WTC11 (cell line): ENCODE data around the gene GIT1. TPM values are rescaled to one million over a fixed set of nuclear protein-coding genes. Genes with fewer than 3 reads are reported as not detected.

Experiments used
- ATAC-seq: fragments of 200-7000 bp; cut with Tn5 transposase; 2 replicates; pipeline ENCODE4 v1.10.0; 2021; ENCODE audit warnings: mild to moderate bottlenecking, moderate library complexity
- CTCF ChIA-PET: fragments of 300-600 bp; sonication (Branson Sonifier 250); formaldehyde crosslinking; loops from one replicate; lab custom pipeline; 2021; ENCODE audit warnings: antibody characterized with exemption; lab: Charles Lee
- POLR2A ChIA-PET: fragments of 350-600 bp; sonication (Branson Sonifier 250); formaldehyde crosslinking; loops from one replicate; lab custom pipeline; 2021; ENCODE audit warnings: antibody characterized with exemption; lab: Charles Lee
- DNase-seq: peaks from one replicate; pipeline ENCODE4 v3.0.0; 2021; ENCODE audit warnings: low spot score
- H3K27ac Mint-ChIP-seq: 2 replicates; pipeline ENCODE4 v1.8.0; 2021; ENCODE audit warnings: mixed read lengths
- H3K27me3 Mint-ChIP-seq: 2 replicates; pipeline ENCODE4 v1.8.0; 2021; ENCODE audit warnings: low read depth, mild to moderate bottlenecking, moderate library complexity, mixed read lengths
- H3K36me3 Mint-ChIP-seq: 2 replicates; pipeline ENCODE4 v1.8.0; 2021; ENCODE audit warnings: mixed read lengths
- H3K4me1 Mint-ChIP-seq: 2 replicates; pipeline ENCODE4 v1.8.0; 2022; ENCODE audit warnings: mixed read lengths
- H3K4me3 Mint-ChIP-seq: 2 replicates; pipeline ENCODE4 v1.8.0; 2021; ENCODE audit warnings: mild to moderate bottlenecking, moderate library complexity, mixed read lengths
- H3K9me3 Mint-ChIP-seq: 2 replicates; pipeline ENCODE4 v1.8.0; 2021; ENCODE audit warnings: mixed read lengths
- ATF1 ChIP-seq: sonication (generic); formaldehyde crosslinking; IDR thresholded peaks from 2 replicates; pipeline ENCODE4 v1.8.1; 2023; ENCODE audit warnings: mild to moderate bottlenecking, moderate library complexity, missing genetic modification reagents
- ATF6 ChIP-seq: sonication (generic); formaldehyde crosslinking; IDR thresholded peaks from 2 replicates; pipeline ENCODE4 v1.8.1; 2023; ENCODE audit warnings: mild to moderate bottlenecking, missing genetic modification reagents
- ERG ChIP-seq: fragments of 250-450 bp; sonication (Bioruptor Pico); IDR thresholded peaks from 2 replicates; pipeline ENCODE4 v1.8.0; 2021; ENCODE audit warnings: mild to moderate bottlenecking
- ESRRA ChIP-seq: sonication (generic); formaldehyde crosslinking; IDR thresholded peaks from 2 replicates; pipeline ENCODE4 v1.8.1; 2022; ENCODE audit warnings: mild to moderate bottlenecking, missing genetic modification reagents, borderline replicate concordance
- FOXJ3 ChIP-seq: sonication (generic); formaldehyde crosslinking; IDR thresholded peaks from 2 replicates; pipeline ENCODE4 v1.9.0; 2021; ENCODE audit warnings: missing genetic modification reagents, mild to moderate bottlenecking, borderline replicate concordance
- NFE2L1 ChIP-seq: sonication (generic); formaldehyde crosslinking; IDR thresholded peaks from 2 replicates; pipeline ENCODE4 v1.8.1; 2023; ENCODE audit warnings: missing genetic modification reagents
- NFYB ChIP-seq: sonication (generic); formaldehyde crosslinking; conservative IDR thresholded peaks from 2 replicates; pipeline ENCODE4 v1.8.0; 2022; ENCODE audit warnings: low read depth, missing genetic modification reagents
- NR1H2 ChIP-seq: sonication (generic); formaldehyde crosslinking; IDR thresholded peaks from 2 replicates; pipeline ENCODE4 v1.9.0; 2021; ENCODE audit warnings: mild to moderate bottlenecking, moderate library complexity, missing genetic modification reagents
- OVOL2 ChIP-seq: fragments of 250-450 bp; sonication (Bioruptor Pico); IDR thresholded peaks from 2 replicates; pipeline ENCODE4 v1.9.0; 2021; ENCODE audit warnings: mild to moderate bottlenecking, borderline replicate concordance
- RORB ChIP-seq: fragments of 250-450 bp; sonication (Bioruptor Pico); IDR thresholded peaks from 2 replicates; pipeline ENCODE4 v1.9.0; 2021; ENCODE audit warnings: mild to moderate bottlenecking
- TCF7 ChIP-seq: sonication (generic); formaldehyde crosslinking; IDR thresholded peaks from 2 replicates; pipeline ENCODE4 v1.8.0; 2022; ENCODE audit warnings: mild to moderate bottlenecking, low read depth, missing genetic modification reagents, moderate library complexity
- TEAD1 ChIP-seq: sonication (generic); formaldehyde crosslinking; IDR thresholded peaks from 2 replicates; pipeline ENCODE4 v1.8.0; 2022; ENCODE audit warnings: mild to moderate bottlenecking, missing genetic modification reagents
- ZNF232 ChIP-seq: sonication (generic); formaldehyde crosslinking; IDR thresholded peaks from 2 replicates; pipeline ENCODE4 v1.8.0; 2022; ENCODE audit warnings: mild to moderate bottlenecking, missing genetic modification reagents
- ZNF281 ChIP-seq: sonication (generic); formaldehyde crosslinking; IDR thresholded peaks from 2 replicates; pipeline ENCODE4 v1.8.0; 2023; ENCODE audit warnings: mild to moderate bottlenecking, missing genetic modification reagents
- ZNF396 ChIP-seq: fragments of 250-450 bp; sonication (Bioruptor Pico); IDR thresholded peaks from 2 replicates; pipeline ENCODE4 v1.8.0; 2021; ENCODE audit warnings: mild to moderate bottlenecking, moderate library complexity, borderline replicate concordance
- ZNF671 ChIP-seq: fragments of 250-450 bp; sonication (Bioruptor Pico); IDR thresholded peaks from 2 replicates; pipeline ENCODE4 v1.8.0; 2021; ENCODE audit warnings: mild to moderate bottlenecking
- total RNA-seq: library from RNA; stranded (reverse); gene quantifications from 3 replicates; pipeline ENCODE4 v1.2.3, GENCODE V29; 2021
- TF ChIP-seq, protein P1 (sequence below): sonication (generic); formaldehyde crosslinking; IDR thresholded peaks from 2 replicates; pipeline ENCODE4 v1.8.1; 2022; ENCODE audit warnings: mild to moderate bottlenecking, moderate library complexity, missing genetic modification reagents
- TF ChIP-seq, protein P2 (sequence below): sonication (generic); formaldehyde crosslinking; IDR thresholded peaks from 2 replicates; pipeline ENCODE4 v1.8.0; 2022; ENCODE audit warnings: mild to moderate bottlenecking, missing genetic modification reagents
- TF ChIP-seq, protein P3 (sequence below): fragments of 250-450 bp; sonication (Bioruptor Pico); IDR thresholded peaks from 2 replicates; pipeline ENCODE4 v1.9.0; 2021; ENCODE audit warnings: mild to moderate bottlenecking, borderline replicate concordance

Gene GIT1
- total RNA-seq, 1 experiment from 2014 or later = 66.9 TPM

- no peak for ATAC-seq
- Mint-ChIP-seq H3K9me3 (no peaks in the 10 kb centered on the region), H3K36me3 (peaks cover 4% of the 10 kb centered on the region; the same call in 1 of the 2 replicates), H3K4me1 (peaks cover 16% of the 10 kb centered on the region), H3K4me3 (no peak overlapping the region), H3K27ac (no peak overlapping the region), H3K27me3 (peaks cover 27% of the 10 kb centered on the region)
- CTCF ChIA-PET = interaction anchor here (1.5 kb wide), 2 partner anchors 16 to 18 kb away, joined by 4 to 8 read pairs; partner anchors contain the start of gene ANKRD13B
- POLR2A ChIA-PET = no interaction called here
- no peak for DNase-seq
- TF ChIP-seq NFYB (CRISPR knock-in tag) = no peak
- TF ChIP-seq, all 79 proteins: peak for 0
Observed at GRCh38 chr17:29610395-29610794, 20.9 kb upstream of the GIT1 start.

- Mint-ChIP-seq H3K27me3 (peaks cover 13% of the 10 kb centered on the region), H3K27ac (no peak overlapping the region), H3K4me3 (no peak overlapping the region), H3K36me3 (peaks cover 4% of the 10 kb centered on the region; the same call in 1 of the 2 replicates)
- CTCF ChIA-PET = interaction anchor here (1.5 to 3.2 kb wide), 4 partner anchors 9 to 17 kb away, joined by 4 to 41 read pairs (median 8); no protein-coding TSS in a partner anchor
- TF ChIP-seq FOXJ3 = no peak
- TF ChIP-seq NR1H2 (CRISPR knock-in tag) = no peak
- no peak for TF ChIP-seq TCF7 (CRISPR knock-in tag)
- TF ChIP-seq ERG (CRISPR knock-in tag) = no peak
- TF ChIP-seq ESRRA = no peak
- TF ChIP-seq ZNF396 (CRISPR knock-in tag) = no peak
- TF ChIP-seq ATF6 = no peak
- no peak for TF ChIP-seq TEAD1 (CRISPR knock-in tag)
- no peak for TF ChIP-seq ZNF671 (CRISPR knock-in tag)
- TF ChIP-seq NFE2L1 (CRISPR knock-in tag) = no peak
- no peak for TF ChIP-seq ZNF232 (CRISPR knock-in tag)
- no peak for TF ChIP-seq ATF1 (CRISPR knock-in tag)
- TF ChIP-seq, all 79 proteins: peak for 0
- H3K4me1 Mint-ChIP-seq = peaks cover 3% of the 10 kb centered on the region; the same call in 1 of the 2 replicates
- no peak for DNase-seq
- POLR2A ChIA-PET = no interaction called here
- no peak for ATAC-seq
- H3K9me3 Mint-ChIP-seq = no peaks in the 10 kb centered on the region
Observed at GRCh38 chr17:29608986-29609385, 19.5 kb upstream of the GIT1 start.

DNA sequence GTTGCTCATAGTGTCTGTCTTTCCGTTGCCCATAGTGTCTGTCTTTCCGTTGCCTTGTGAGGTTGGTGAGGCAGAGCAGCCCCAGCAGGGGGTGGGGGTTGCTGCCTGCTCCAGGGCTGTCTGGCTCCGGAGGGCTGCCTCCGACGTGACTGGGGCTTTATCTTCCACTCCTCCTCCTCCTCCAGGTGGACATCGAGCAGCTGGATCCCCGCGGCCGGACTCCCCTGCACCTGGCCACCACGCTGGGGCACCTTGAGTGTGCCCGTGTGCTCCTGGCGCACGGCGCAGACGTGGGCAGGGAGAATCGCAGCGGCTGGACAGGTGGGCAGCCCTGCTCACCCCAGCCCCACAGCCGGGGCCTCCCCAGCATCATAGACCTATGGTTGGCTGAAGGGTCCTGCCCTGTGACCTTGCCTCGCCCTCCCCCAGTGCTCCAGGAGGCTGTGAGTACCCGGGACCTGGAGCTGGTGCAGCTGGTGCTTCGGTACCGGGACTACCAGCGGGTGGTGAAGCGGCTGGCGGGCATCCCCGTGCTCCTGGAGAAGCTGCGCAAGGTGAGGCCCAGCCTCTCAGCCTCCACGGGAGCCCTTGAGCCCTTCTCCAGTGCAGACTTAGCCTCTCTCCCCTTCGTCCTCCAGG, 18.2 kb upstream of the GIT1 start:
- H3K4me1 Mint-ChIP-seq = no peaks in the 10 kb centered on the region
- no peak overlapping the region for H3K27ac Mint-ChIP-seq
- ChIA-PET POLR2A (interaction anchor here (0.6 kb wide), 1 partner anchor 82 kb away, joined by 3 read pairs; no protein-coding TSS in a partner anchor), CTCF (interaction anchor here (0.5 to 3.2 kb wide), 6 partner anchors 10 to 41 kb away, joined by 3 to 41 read pairs (median 6); partner anchors contain the start of gene ABHD15)
- peaks cover 4% of the 10 kb centered on the region; the same call in 1 of the 2 replicates for H3K36me3 Mint-ChIP-seq
- H3K4me3 Mint-ChIP-seq = no peak overlapping the region
- H3K9me3 Mint-ChIP-seq = no peaks in the 10 kb centered on the region
- DNase-seq = no peak
- H3K27me3 Mint-ChIP-seq = peaks cover 9% of the 10 kb centered on the region
- ATAC-seq = no peak
- TF ChIP-seq, protein P1, sequence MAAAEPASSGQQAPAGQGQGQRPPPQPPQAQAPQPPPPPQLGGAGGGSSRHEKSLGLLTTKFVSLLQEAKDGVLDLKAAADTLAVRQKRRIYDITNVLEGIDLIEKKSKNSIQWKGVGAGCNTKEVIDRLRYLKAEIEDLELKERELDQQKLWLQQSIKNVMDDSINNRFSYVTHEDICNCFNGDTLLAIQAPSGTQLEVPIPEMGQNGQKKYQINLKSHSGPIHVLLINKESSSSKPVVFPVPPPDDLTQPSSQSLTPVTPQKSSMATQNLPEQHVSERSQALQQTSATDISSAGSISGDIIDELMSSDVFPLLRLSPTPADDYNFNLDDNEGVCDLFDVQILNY (CRISPR knock-in tag) = no peak
- TF ChIP-seq, protein P2, sequence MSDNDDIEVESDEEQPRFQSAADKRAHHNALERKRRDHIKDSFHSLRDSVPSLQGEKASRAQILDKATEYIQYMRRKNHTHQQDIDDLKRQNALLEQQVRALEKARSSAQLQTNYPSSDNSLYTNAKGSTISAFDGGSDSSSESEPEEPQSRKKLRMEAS (CRISPR knock-in tag) = no peak
- TF ChIP-seq RORB (CRISPR knock-in tag) = no peak
- no peak for TF ChIP-seq ZNF396 (CRISPR knock-in tag)
- no peak for TF ChIP-seq ZNF281
- TF ChIP-seq, protein P3, sequence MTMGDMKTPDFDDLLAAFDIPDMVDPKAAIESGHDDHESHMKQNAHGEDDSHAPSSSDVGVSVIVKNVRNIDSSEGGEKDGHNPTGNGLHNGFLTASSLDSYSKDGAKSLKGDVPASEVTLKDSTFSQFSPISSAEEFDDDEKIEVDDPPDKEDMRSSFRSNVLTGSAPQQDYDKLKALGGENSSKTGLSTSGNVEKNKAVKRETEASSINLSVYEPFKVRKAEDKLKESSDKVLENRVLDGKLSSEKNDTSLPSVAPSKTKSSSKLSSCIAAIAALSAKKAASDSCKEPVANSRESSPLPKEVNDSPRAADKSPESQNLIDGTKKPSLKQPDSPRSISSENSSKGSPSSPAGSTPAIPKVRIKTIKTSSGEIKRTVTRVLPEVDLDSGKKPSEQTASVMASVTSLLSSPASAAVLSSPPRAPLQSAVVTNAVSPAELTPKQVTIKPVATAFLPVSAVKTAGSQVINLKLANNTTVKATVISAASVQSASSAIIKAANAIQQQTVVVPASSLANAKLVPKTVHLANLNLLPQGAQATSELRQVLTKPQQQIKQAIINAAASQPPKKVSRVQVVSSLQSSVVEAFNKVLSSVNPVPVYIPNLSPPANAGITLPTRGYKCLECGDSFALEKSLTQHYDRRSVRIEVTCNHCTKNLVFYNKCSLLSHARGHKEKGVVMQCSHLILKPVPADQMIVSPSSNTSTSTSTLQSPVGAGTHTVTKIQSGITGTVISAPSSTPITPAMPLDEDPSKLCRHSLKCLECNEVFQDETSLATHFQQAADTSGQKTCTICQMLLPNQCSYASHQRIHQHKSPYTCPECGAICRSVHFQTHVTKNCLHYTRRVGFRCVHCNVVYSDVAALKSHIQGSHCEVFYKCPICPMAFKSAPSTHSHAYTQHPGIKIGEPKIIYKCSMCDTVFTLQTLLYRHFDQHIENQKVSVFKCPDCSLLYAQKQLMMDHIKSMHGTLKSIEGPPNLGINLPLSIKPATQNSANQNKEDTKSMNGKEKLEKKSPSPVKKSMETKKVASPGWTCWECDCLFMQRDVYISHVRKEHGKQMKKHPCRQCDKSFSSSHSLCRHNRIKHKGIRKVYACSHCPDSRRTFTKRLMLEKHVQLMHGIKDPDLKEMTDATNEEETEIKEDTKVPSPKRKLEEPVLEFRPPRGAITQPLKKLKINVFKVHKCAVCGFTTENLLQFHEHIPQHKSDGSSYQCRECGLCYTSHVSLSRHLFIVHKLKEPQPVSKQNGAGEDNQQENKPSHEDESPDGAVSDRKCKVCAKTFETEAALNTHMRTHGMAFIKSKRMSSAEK (CRISPR knock-in tag) = no peak
- no peak for TF ChIP-seq OVOL2 (CRISPR knock-in tag)
